Measurements from ENCODE around the gene TOE1. TPM values are rescaled to one million over a fixed set of nuclear protein-coding genes. Genes with fewer than 3 reads are reported as not detected.

TOE1 gene
- total RNA-seq, 2 experiments from 2014 or later: 22.1 to 30.2 TPM

DNA sequence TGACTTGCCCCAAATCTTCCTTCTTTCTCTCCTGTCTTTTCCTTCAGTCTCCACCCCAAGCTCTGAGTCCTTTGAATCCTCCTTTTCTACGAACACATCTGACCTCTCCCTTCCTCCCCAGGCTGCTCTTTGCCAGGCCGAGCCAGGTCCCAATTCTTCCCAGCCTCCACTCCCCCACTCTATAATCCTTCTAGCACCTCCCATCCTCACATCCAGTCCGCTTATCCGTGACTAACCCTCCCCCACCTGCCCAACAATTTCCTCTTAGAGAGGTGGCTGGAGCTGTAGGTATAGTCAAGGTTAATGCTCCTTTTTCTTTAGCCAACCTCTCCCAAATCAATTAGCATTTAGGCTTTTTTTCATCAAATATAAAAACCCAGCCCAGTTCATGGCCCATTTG lies 22.8 kb upstream of the TOE1 start:
- Histone ChIP-seq H2AFZ (ENCODE audit: low read length) (no peak overlapping the region), H3K27ac (ENCODE audit: low read depth, low read length, poor library complexity, severe bottlenecking) (no peak overlapping the region), H3K4me2 (ENCODE audit: low read length) (no peak overlapping the region), H3K9me3 (ENCODE audit: low read length) (no peaks in the 10 kb centered on the region), H3K4me1 (ENCODE audit: insufficient read depth, low read length, poor library complexity, severe bottlenecking) (peaks cover 8% of the 10 kb centered on the region), H3K4me3 (ENCODE audit: low read depth, low read length, poor library complexity, severe bottlenecking) (no peak overlapping the region), H3K9me2 (ENCODE audit: insufficient read depth, low read length) (no peaks in the 10 kb centered on the region), H3K36me3 (ENCODE audit: insufficient read depth, low read length) (no peaks in the 10 kb centered on the region), H3K79me2 (ENCODE audit: insufficient read depth, low read depth, low read length) (no peaks in the 10 kb centered on the region), H4K20me1 (ENCODE audit: insufficient read depth, low read length) (no peaks in the 10 kb centered on the region)
- TF ChIP-seq, protein P1, sequence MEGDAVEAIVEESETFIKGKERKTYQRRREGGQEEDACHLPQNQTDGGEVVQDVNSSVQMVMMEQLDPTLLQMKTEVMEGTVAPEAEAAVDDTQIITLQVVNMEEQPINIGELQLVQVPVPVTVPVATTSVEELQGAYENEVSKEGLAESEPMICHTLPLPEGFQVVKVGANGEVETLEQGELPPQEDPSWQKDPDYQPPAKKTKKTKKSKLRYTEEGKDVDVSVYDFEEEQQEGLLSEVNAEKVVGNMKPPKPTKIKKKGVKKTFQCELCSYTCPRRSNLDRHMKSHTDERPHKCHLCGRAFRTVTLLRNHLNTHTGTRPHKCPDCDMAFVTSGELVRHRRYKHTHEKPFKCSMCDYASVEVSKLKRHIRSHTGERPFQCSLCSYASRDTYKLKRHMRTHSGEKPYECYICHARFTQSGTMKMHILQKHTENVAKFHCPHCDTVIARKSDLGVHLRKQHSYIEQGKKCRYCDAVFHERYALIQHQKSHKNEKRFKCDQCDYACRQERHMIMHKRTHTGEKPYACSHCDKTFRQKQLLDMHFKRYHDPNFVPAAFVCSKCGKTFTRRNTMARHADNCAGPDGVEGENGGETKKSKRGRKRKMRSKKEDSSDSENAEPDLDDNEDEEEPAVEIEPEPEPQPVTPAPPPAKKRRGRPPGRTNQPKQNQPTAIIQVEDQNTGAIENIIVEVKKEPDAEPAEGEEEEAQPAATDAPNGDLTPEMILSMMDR (conservative IDR thresholded peaks at IDR 0.05; ENCODE audit: low read length): no peak
- TF ChIP-seq EZH2phosphoT487 (IDR thresholded peaks at IDR 0.05; ENCODE audit: borderline replicate concordance, low read depth, low read length): no peak
- intact Hi-C loops (cut with micrococcal nuclease; ENCODE audit: unreplicated experiment): no loop called here
- no peak for DNase-seq (ENCODE audit: low spot score)
- CTCF ChIA-PET (ENCODE audit: unreplicated experiment): interaction anchor here (0.6 kb wide), 1 partner anchor 52 kb away, joined by 3 read pairs; no protein-coding TSS in a partner anchor
- POLR2A ChIA-PET: no interaction called here
- no TSS peak for BruUV-seq (replicated peaks)

DNA sequence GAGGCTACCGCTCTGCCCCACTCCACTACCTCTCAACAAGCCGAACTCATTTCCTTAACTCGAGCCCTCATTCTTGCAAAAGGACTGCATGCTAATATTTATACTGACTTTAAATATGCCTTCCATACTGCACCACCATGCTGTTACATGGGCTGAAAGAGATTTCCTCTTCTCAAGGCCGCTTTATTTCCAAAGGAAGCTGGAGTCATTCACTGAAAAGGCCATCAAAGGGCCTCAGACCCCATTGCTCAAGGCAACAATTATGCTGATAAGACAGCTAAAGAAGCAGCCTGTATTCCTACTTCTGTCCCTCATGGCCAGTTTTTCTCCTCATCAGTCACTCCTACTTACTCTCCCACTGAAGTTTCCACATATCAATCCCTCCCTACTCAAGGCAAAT lies 20.2 kb upstream of the TOE1 start:
- Histone ChIP-seq H3K4me3 (ENCODE audit: low read depth, low read length, poor library complexity, severe bottlenecking) (no peak overlapping the region), H4K20me1 (ENCODE audit: insufficient read depth, low read length) (no peaks in the 10 kb centered on the region), H3K4me1 (ENCODE audit: insufficient read depth, low read length, poor library complexity, severe bottlenecking) (peaks cover 8% of the 10 kb centered on the region), H2AFZ (ENCODE audit: low read length) (no peak overlapping the region), H3K27ac (ENCODE audit: low read depth, low read length, poor library complexity, severe bottlenecking) (no peak overlapping the region), H3K79me2 (ENCODE audit: insufficient read depth, low read depth, low read length) (no peaks in the 10 kb centered on the region), H3K36me3 (ENCODE audit: insufficient read depth, low read length) (no peaks in the 10 kb centered on the region), H3K9me2 (ENCODE audit: insufficient read depth, low read length) (no peaks in the 10 kb centered on the region), H3K9me3 (ENCODE audit: low read length) (no peaks in the 10 kb centered on the region), H3K4me2 (ENCODE audit: low read length) (no peak overlapping the region)
- ChIA-PET CTCF (ENCODE audit: unreplicated experiment) (no interaction called here), POLR2A (interaction anchor here (0.6 to 2.7 kb wide), 2 partner anchors 13 to 207 kb away, joined by 3 to 15 read pairs; no protein-coding TSS in a partner anchor)
- no peak for DNase-seq (ENCODE audit: low spot score)
- BruUV-seq (replicated peaks): no TSS peak
- intact Hi-C loops (cut with micrococcal nuclease; ENCODE audit: unreplicated experiment): no loop called here
- TF ChIP-seq EZH2phosphoT487 (IDR thresholded peaks at IDR 0.05; ENCODE audit: borderline replicate concordance, low read depth, low read length): no peak
- TF ChIP-seq, protein P1 (conservative IDR thresholded peaks at IDR 0.05; ENCODE audit: low read length): no peak

DNA sequence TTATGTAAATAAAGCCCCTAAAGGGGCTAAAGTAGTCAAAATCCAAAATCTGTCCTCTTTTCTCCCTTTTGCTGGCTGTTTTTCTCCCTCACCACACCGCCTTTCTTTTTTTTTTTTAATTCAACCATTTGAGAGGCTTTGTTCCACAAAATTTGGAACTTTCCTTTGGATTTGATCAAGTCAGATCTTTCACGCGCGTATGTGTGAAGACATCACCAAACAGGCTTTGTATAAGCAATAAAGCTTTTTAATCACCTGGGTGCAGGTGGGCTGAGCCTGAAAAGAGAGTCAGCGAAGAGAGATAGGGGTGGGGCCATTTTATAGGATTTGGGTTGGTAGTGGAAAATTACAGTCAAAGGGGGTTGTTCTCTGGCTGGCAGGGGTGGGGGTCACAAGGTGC lies 18.5 kb upstream of the TOE1 start:
- Histone ChIP-seq H3K36me3 (ENCODE audit: insufficient read depth, low read length) (no peaks in the 10 kb centered on the region), H3K27ac (ENCODE audit: low read depth, low read length, poor library complexity, severe bottlenecking) (no peak overlapping the region), H3K4me2 (ENCODE audit: low read length) (peak overlapping the region; percentile 42), H3K4me1 (ENCODE audit: insufficient read depth, low read length, poor library complexity, severe bottlenecking) (peaks cover 16% of the 10 kb centered on the region), H3K9me3 (ENCODE audit: low read length) (no peaks in the 10 kb centered on the region), H3K9me2 (ENCODE audit: insufficient read depth, low read length) (no peaks in the 10 kb centered on the region), H4K20me1 (ENCODE audit: insufficient read depth, low read length) (no peaks in the 10 kb centered on the region), H2AFZ (ENCODE audit: low read length) (peak overlapping the region; percentile 86), H3K4me3 (ENCODE audit: low read depth, low read length, poor library complexity, severe bottlenecking) (no peak overlapping the region), H3K79me2 (ENCODE audit: insufficient read depth, low read depth, low read length) (no peaks in the 10 kb centered on the region; the same call in 1 of the 2 replicates)
- no peak for TF ChIP-seq EZH2phosphoT487 (IDR thresholded peaks at IDR 0.05; ENCODE audit: borderline replicate concordance, low read depth, low read length)
- TF ChIP-seq, protein P1 (conservative IDR thresholded peaks at IDR 0.05; ENCODE audit: low read length): no peak
- CTCF ChIA-PET (ENCODE audit: unreplicated experiment): no interaction called here
- no peak for DNase-seq (ENCODE audit: low spot score)
- intact Hi-C loops (cut with micrococcal nuclease; ENCODE audit: unreplicated experiment): no loop called here
- POLR2A ChIA-PET: interaction anchor here (0.6 to 2.7 kb wide), 4 partner anchors 15 to 164 kb away, joined by 3 to 15 read pairs (median 3); no protein-coding TSS in a partner anchor
- BruUV-seq (replicated peaks): no TSS peak

All from OCI-LY7 (cell line).